HEK293 (cell line): ENCODE data around the gene ADAMTS20.

Source experiments
- CTCF ChIP-seq: fragments of 450-650 bp; formaldehyde crosslinking; IDR thresholded peaks from 2 replicates; pipeline ENCODE4 v1.5.1; 2016; ENCODE audit warnings: missing biosample characterization, missing genetic modification characterization
- ZBTB10 ChIP-seq: fragments of 450-650 bp; formaldehyde crosslinking; IDR thresholded peaks from 2 replicates; pipeline ENCODE4 v1.5.1; 2016; ENCODE audit warnings: missing biosample characterization, missing genetic modification characterization
- ZNF24 ChIP-seq: fragments of 450-650 bp; formaldehyde crosslinking; IDR thresholded peaks from 2 replicates; pipeline ENCODE4 v1.5.1; 2016; ENCODE audit warnings: missing biosample characterization, missing genetic modification characterization
- ZNF266 ChIP-seq: fragments of 450-650 bp; formaldehyde crosslinking; IDR thresholded peaks from 2 replicates; pipeline ENCODE4 v1.5.1; 2016; ENCODE audit warnings: missing biosample characterization, missing genetic modification characterization, low read depth
- ZNF660 ChIP-seq: fragments of 450-650 bp; IDR thresholded peaks from 2 replicates; pipeline ENCODE4 v1.5.1; 2018; ENCODE audit warnings: missing biosample characterization, mild to moderate bottlenecking, missing genetic modification characterization

GRCh38 chr12:43402436-43402835, 149.6 kb downstream of the ADAMTS20 start:
- TF ChIP-seq ZNF24 (tag by site-specific recombination) (no peak), CTCF (tag by site-specific recombination) (no peak), ZBTB10 (no peak), ZNF266 (tag by site-specific recombination) (no peak), ZNF660 (tag by site-specific recombination) (no peak)
